Measurements from ENCODE around the gene UCN2.

UCN2 gene

DNA sequence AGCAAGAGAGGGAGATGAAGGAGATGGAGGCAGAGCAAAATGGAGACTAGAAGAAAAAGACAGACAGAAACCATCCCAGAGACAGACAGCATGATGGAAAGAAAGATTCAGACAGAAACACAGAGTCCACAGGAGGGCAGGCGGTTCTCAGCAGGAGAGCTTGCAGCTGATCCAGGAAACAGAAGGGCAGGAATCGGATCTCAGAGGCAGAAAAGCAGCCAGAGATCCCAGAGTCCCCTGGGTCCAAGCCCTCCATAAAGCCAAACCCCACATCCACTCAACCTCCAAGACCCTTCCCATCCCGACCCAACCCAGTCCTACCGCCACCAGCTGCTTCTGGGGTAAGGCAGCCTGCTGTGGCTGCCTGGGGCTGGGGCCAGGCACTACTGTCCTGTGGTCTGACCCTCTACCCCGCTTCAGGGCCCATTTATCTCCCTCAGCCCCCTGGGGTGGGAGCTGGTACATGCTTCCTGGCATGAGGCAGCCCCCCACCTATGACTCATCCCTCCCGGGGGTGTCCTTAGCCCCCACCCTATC, at the start of gene UCN2:
UCN2 (minus strand) TSS at position 400 of the 537 bp plus-strand sequence. CDS start 657 bp downstream, outside the sequence.
- DNase-seq (ENCODE audit: low read depth) = no peak

- no peak for DNase-seq (ENCODE audit: low read depth)
Measured at GRCh38 chr3:48612309-48612708, 48.7 kb upstream of the UCN2 start.

GRCh38 chr3:48609088-48610005, 45.8 kb upstream of the UCN2 start, which contains the start of gene UQCRC1:
UQCRC1 (minus strand) TSS chr3:48609646; CDS start chr3:48609620, 26 bp downstream.
- peak; percentile 87 for DNase-seq (ENCODE audit: low read depth)

DNA sequence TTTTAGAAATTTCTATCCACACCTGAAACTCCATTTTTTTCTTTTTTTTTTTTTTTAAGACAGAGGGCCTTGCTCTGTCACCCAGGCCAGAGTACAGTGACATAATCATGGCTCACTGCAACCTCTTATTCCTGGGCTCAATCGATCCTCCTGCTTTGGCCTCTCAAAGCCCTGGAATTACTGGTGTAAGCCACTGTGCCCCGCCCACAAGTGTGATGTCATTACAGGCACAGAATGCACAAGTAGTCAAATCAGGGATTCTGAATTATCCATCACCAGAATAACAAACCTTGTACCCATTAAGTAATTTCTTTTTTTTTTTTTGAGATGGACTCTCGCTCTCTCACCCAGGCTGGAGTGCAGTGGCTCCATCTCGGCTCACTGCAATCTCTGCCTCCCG, 43.9 kb upstream of the UCN2 start:
- DNase-seq (ENCODE audit: low read depth) = no peak

- no peak for DNase-seq (ENCODE audit: low read depth)
Measured at GRCh38 chr3:48601622-48601994, 38.0 kb upstream of the UCN2 start.

DNA sequence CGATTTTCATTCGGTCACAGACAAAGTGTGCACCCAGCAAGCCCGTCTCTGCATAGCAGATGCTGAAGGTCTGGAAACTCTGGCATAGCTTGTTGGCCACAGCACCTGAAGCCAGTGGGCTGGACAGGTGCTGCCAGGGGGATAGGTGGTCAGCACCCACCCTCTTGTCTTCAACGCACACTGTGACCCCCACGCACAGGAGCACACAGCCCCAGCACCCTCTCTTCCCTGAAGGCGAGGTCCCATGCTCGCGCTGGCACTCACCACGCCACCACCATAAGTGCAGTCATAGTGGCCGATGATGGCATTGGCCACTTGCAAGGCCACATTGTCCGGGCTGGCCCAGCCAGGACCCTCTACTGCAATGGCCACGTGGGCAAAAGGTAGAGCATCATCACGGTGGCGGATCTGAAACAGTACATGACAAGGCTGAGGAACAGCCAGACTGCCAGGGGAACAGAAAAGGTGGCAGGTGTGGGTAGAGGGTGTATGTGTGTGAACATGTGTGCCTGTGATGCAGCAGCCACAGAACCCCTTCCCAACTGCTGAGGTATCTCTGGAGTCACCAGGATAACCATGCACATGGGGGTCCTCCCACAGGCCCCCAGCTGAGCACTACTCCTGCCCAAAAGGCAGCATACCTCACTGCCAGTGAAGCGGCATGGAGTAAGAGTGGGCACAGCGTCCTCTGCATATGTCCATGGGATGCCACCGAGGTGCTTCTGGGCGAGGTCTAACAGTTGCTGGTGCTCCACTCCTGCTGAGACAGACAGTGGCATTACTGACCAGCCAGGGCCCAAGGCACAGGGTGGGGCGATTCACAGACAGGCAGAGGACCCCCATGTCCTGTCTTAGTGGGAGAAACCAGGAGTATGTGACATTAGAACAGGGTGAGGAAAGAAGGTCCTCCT, 37.4 kb upstream of the UCN2 start:
- no peak for DNase-seq (ENCODE audit: low read depth)

DNA sequence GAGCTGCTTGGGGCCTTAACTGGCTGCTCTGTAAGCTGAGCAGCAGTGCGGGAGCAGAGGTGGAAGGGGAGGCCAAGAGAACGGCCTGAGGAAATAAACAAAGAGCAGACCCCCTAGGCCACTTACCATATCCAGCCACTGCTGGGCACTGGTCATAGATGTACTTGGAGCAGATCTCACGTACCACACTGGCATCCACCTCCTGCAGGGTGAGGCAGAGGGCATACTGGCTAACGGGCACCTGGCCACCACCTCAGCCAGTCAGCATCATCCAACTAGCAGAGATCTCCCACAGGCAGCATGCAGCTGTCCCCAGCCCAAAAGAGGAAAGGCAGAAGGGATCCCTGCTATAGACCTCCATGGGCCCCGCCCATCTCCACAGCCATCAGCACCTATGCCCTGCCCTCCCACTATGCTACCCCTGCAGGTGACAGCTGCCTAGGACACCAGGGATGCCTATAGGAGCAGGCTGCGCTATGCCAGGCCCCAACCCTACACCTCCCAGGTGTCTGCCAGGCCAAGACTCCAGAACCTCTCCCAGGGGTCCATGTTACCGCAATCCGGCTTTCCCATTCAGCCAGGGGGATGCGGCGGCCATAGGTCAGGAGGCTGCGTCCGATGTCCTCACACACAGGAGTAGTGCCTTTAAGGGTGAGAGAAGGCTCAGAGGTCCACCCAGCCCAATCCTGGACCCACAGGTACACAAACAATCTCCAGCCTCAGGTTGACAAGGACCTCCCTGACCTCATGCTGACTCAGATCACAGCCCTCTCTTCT, 36.1 kb upstream of the UCN2 start:
- DNase-seq (ENCODE audit: low read depth) = no peak

DNA sequence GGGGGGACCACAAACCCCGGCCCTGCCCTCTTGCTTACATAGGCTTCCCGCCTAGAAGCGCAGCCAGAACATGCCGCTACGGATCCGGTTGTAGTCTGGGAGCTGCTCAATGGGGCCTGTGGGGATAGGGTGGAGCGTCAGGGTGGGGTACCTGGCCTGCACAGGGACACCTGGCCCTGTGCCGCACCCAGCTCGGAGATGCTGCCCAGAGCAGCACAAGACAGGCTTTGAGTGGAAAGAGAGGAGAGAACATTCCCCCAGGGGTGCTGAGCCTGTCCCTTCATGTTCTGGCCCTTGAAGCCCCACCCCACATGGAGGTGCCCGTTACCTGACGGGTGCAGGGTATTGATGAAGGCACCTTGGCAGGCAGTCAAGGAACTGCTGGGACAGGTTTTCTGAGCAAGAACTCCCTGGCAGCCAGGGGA, 35.5 kb upstream of the UCN2 start:
- no peak for DNase-seq (ENCODE audit: low read depth)

DNA sequence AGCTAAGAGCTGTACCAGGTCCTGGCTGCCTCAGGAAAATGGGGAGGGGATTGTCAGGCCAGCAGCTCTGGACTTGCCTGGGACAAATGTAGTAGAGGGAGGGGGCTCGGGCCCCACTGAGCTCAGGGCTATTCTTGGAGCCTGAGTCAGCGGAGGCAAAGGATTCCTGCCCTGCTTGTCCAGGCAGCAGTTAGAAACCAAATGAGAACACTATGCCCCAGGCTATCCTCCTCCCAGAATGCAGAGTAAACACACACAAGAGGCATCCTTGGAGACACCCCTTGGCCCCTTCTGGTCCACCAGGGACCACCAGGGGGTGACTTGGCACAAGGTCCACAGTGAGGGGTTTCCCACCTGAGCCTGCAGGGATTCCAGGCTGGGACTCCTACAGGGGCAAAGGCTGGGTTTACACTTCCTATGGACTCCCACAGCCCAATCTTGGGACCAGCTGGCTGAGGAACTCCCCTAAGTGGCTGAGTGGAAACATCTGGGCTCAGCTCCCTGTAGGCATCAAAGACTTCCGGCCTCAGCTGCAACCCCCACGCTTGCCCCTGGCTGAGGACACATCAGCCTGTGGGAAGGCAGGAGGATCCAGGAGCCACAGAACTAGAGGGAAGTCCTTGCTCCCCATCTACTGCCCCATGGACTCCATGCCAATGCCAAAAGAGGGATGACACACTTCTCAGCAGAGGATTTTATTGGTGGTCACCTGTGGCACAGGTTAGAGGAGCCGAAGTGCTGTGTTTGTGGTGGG, 34.9 kb upstream of the UCN2 start:
- DNase-seq (ENCODE audit: low read depth) = no peak

DNA sequence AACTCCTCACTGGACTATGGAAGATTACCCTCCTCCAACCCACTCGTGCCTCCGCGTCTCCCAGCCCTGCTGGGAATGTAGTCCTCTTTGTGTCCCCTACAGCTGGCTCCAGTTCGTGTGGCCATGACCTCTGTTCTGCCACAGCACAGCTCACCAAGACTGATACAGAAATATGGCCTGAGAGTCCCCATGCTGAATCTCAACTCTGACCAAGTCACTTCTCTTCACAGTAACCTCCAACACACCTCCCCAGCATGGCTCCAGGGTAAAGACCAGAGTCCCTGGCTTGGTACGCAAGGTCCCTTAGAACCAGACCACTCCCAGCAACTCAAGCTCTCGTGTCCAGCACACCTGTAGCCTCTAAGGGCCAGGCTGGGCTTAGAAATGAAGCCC, 33.8 kb upstream of the UCN2 start:
- DNase-seq (ENCODE audit: low read depth) = no peak

DNA sequence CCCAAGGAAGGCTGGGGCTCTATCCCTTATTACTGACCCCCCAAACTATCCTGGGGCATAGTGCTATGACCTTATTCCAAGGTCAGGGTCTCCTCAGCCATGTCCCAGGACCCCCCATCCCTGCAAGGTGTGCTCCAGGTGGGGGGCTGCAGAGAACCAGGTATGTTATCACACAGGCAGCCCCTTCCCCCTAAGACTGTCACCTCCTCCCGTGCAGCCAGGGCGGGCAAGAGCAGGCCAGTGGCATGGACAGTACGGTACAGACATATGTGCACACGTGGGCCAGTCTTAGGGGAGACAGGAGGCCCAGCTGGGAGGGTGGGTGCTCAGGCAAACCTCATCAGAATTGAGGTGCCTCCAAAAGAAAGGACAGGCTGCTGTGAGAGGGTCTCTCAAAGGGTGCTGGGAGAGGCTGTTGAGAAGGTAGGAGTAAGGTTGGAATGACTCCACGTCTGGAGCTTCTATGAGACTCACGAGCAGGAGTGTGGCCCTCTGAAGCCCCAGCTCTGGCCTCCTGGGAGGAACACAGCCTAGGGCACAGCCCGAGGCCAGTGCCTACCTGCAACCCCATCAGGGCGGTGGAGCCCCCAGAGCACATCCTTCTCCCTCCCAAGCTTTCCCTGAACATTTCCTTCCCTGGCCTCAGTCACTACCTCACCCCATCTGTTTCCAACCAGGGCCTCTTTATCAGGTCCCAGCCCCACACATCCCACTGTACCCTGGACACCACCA, 33.3 kb upstream of the UCN2 start:
- no peak for DNase-seq (ENCODE audit: low read depth)

DNA sequence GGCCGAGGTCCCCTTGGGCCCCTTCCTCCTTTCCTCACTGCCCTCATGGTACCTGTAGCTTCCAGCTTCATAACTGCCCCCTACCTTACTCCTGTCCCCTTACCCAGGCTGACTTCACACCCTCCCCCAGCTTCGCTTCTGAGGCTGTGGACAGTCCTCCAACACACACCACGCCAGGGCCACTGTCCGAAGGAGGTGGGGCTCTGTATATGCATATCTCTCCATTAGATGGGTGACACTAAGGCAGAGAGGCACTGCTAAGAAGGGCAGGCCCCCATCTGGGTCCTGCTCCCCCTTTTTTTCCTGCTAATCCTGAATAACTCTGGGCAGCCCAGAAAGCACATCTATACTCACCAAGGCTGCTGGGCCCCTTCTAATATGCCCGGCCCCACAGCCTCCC, 32.6 kb upstream of the UCN2 start:
- no peak for DNase-seq (ENCODE audit: low read depth)

DNA sequence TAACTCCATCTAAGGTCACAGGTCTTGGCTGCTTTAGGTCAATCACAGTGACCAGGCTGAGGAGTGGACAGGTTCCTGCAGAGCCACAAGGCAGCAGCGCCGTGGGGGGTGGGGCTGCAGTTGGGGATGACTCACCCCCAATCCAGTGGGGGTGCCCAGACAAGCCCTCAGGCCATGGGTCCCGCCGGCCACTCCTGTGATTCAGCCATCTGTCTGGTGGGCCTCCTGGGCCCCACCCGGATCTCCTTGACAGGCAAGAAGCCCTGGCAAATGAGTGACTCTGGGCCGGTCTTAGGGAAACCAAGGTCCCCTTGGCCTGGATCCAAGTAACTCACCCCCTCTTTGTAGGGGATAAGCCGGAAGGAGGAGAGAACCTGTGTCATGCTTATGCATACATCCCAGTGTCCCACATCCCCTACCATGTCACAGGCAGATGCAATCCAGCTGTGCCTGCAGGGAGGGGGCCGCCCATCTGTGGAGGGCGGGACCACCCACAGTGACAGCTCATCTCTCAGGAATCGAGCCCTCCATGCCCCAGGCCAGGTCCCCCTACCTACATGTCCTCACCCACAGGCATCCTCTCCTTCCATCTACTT, 32.0 kb upstream of the UCN2 start:
- DNase-seq (ENCODE audit: low read depth) = no peak

GRCh38 chr3:48595075-48595525, 31.5 kb upstream of the UCN2 start, which contains the start of gene COL7A1:
COL7A1 (minus strand) TSS chr3:48595329; CDS start chr3:48595159, 170 bp downstream.
- DNase-seq (ENCODE audit: low read depth) = no peak

DNA sequence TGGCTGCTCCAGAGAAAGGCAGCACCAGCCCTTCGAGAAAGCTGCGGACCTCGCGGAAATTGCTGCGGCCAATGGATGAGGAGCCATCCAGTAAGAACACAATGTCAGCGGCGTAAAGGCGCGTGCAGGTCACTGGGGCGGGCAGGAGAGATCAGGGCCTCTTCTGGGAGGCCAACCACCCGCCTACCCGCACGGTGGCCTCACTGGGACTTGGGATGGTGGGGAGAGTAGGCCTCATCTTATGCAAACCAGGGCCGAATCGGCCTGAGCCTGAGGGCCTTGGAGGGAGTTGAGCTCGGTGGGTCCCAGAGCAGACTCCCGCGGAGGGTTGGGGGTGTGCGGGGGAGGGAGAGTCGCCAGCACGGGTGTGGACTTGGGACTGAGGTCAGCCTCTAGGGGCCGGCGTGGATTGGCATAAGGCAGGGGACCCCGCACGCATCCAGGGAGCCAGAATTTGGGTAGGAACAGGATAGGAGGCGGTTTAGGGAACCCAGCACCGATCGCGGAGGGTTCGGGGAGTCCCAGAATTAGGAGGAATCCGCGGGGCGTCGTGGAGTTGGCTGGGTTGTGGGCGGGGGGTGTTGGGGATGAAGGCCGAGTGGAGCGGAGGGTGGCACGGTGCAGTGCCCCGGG, 31.0 kb upstream of the UCN2 start:
- no peak for DNase-seq (ENCODE audit: low read depth)

DNA sequence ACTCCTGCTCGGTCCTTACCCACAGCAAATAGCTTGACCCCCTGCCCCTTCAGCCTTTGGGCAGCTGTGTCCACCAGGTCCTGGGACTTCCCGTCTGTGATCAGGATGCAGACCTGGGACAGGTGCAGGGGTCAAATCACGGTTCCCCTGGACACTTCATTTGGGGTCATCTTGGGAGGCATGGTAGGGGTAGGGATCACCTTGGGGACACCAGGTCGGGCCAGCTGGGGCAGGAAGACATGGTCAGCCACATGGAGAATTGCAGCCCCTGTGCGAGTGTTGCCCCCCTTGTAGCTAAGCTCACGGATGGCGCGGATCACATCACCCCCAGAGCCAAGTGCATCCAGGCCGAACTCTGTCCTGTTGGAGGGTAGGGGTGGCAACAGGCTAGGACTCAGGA, 29.8 kb upstream of the UCN2 start:
- no peak for DNase-seq (ENCODE audit: low read depth)

GRCh38 chr3:48592519-48593087, 29.0 kb upstream of the UCN2 start:
- no peak for DNase-seq (ENCODE audit: low read depth)

GRCh38 chr3:48591886-48592518, 28.4 kb upstream of the UCN2 start:
- DNase-seq (ENCODE audit: low read depth) = no peak

Data from stimulated activated CD8-positive, alpha-beta memory T cell treated with anti-CD3 and anti-CD28 coated beads, Interleukin-15, amount 100 ng/mL, for 24 hours (primary cell).